Testis (tissue), 3 donors: ENCODE results near the gene ARHGEF3. TPM values are rescaled to one million over a fixed set of nuclear protein-coding genes. Genes with fewer than 3 reads are reported as not detected.
A peak's percentile ranks its signal among the peaks of the same experiment; 100 is the strongest.

Experiments used
- DNase-seq: peaks from one replicate; pipeline ENCODE4 v3.0.0-alpha.2; 2019
- H3K27ac ChIP-seq, 2 donors: fragments of 200-600 bp; sonication (generic); one replicate each; pipeline ENCODE4 v1.5.1; 2019
- H3K27me3 ChIP-seq: fragments of 200-600 bp; sonication (generic); one replicate; pipeline ENCODE4 v1.5.1; 2019
- H3K36me3 ChIP-seq: fragments of 200-600 bp; sonication (generic); one replicate; pipeline ENCODE4 v1.5.1; 2017; ENCODE audit warnings: low read depth; ENCODE audit errors: missing control alignments
- H3K4me1 ChIP-seq: fragments of 200-600 bp; sonication (generic); one replicate; pipeline ENCODE4 v1.5.1; 2019
- H3K4me3 ChIP-seq, 2 donors: fragments of 200-600 bp; sonication (generic); one replicate each; pipeline ENCODE4 v1.5.1; 2017 to 2019
- H3K9me3 ChIP-seq: fragments of 200-600 bp; sonication (generic); one replicate; pipeline ENCODE4 v1.5.1; 2017
- POLR2A ChIP-seq: fragments of 450-650 bp; IDR thresholded peaks from one replicate; pipeline ENCODE4 v1.6.1; 2017; ENCODE audit warnings: antibody characterized with exemption, mild to moderate bottlenecking, moderate library complexity
- WGBS, 2 donors: methylation state at CpG; one replicate each; pipeline ENCODE4 v1.1.5; 2018; 5-methylcytosine and 5-hydroxymethylcytosine counted together
- intact Hi-C: fragments of 100-400 bp; cut with DNase I; formaldehyde crosslinking; loops from one replicate; pipeline ENCODE4 v1.15.1; 2023; ENCODE audit warnings: low total_unique reads
- polyA plus RNA-seq: library from polyadenylated mRNA; stranded (reverse); fragments of 350-450 nt; fragmentation: Illumina TruSeq; extraction: RNeasy Lipid Tissue Mini Kit (QIAGEN cat#74804); gene quantifications from one replicate; pipeline ENCODE4 v1.2.3, GENCODE V29; 2014; ENCODE audit warnings: low read depth, low replicate concordance; ENCODE audit not compliant: insufficient read depth
- total RNA-seq, 2 donors: library from RNA; depleted of rRNA; stranded (reverse); fragments of >200 nt; gene quantifications; one replicate each; pipeline ENCODE4 v1.2.3, GENCODE V29; 2016
- TF ChIP-seq, protein P1 (sequence below), 3 experiments: fragments of 450-650 bp in 2 of 3; fragments of 200-600 bp in 1 of 3; sonication (generic) in 1 of 3; IDR thresholded peaks; one replicate each; pipeline ENCODE4 v1.5.1; 2016 to 2019; ENCODE audit warnings: antibody characterized with exemption in 3 of 3, mild to moderate bottlenecking in 2 of 3, moderate library complexity in 1 of 3

ARHGEF3 gene
- total and polyA plus RNA-seq, 3 donors from 2014 or later = 43.1 to 72.2 (median 55.1) TPM

DNA sequence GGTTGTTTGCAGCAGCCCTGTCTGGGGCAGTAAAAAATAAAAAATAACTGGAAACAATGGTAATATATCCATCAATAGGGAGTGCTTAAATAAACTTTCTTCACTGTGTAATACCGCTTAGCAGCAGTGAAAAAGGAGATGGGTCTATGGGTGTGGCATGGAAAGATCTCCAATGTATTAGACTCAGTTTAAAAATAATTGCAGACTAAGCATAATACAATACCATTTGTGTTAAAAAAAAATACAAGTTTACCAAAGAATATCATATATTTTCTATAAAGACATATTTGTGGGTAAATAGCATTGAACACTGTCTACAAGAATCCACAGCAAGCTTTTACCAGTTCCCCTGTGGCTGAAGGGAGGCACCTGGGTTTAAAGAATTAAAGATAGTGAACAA lies 1.0 kb upstream of the ARHGEF3 start:
- no peaks in the 10 kb centered on the region for H3K36me3 ChIP-seq
- H3K27ac ChIP-seq = no peak overlapping the region
- DNase-seq = no peak
- H3K4me3 ChIP-seq = no peak overlapping the region
- WGBS, 2 donors = 89 to 94% methylated on average over 1 of the region's 1 CpG
- no peaks in the 10 kb centered on the region for H3K9me3 ChIP-seq
- H3K27me3 ChIP-seq = no peaks in the 10 kb centered on the region
- no peak for TF ChIP-seq POLR2A
- TF ChIP-seq, protein P1, sequence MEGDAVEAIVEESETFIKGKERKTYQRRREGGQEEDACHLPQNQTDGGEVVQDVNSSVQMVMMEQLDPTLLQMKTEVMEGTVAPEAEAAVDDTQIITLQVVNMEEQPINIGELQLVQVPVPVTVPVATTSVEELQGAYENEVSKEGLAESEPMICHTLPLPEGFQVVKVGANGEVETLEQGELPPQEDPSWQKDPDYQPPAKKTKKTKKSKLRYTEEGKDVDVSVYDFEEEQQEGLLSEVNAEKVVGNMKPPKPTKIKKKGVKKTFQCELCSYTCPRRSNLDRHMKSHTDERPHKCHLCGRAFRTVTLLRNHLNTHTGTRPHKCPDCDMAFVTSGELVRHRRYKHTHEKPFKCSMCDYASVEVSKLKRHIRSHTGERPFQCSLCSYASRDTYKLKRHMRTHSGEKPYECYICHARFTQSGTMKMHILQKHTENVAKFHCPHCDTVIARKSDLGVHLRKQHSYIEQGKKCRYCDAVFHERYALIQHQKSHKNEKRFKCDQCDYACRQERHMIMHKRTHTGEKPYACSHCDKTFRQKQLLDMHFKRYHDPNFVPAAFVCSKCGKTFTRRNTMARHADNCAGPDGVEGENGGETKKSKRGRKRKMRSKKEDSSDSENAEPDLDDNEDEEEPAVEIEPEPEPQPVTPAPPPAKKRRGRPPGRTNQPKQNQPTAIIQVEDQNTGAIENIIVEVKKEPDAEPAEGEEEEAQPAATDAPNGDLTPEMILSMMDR (IDR thresholded peaks at IDR 0.05) = no peak
- H3K4me1 ChIP-seq = peaks cover 5% of the 10 kb centered on the region
- intact Hi-C loops = no loop called here

DNA sequence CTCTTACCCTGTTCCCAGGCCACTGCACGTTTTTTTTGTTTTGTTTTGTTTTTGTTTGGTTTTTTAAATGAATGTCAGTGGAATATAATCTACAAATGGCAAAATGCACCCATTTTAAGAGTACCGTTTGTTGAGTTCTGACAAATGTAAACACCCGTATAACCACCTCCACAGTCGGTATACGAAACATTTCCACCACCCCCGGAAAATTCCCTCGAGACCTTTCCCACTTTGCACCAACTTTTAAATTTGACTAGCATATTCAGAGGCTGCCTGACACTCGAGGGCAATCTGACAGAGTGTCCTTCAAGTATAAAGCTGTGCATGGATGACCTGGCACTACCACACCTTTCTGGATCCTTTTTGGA lies 613 bp upstream of the ARHGEF3 start:
- intact Hi-C loops = no loop called here
- Histone ChIP-seq H3K27ac (peak overlapping the region in 1 of 2 donors; percentile 68), H3K27me3 (no peaks in the 10 kb centered on the region), H3K9me3 (no peaks in the 10 kb centered on the region), H3K4me1 (peaks cover 5% of the 10 kb centered on the region), H3K4me3 (peak overlapping the region; percentile 55 to 74), H3K36me3 (no peaks in the 10 kb centered on the region)
- WGBS, 2 donors = 28% methylated on average over 8 of the region's 8 CpGs
- no peak for DNase-seq
- no peak for TF ChIP-seq POLR2A
- TF ChIP-seq, protein P1 (IDR thresholded peaks at IDR 0.05) = no peak

DNA sequence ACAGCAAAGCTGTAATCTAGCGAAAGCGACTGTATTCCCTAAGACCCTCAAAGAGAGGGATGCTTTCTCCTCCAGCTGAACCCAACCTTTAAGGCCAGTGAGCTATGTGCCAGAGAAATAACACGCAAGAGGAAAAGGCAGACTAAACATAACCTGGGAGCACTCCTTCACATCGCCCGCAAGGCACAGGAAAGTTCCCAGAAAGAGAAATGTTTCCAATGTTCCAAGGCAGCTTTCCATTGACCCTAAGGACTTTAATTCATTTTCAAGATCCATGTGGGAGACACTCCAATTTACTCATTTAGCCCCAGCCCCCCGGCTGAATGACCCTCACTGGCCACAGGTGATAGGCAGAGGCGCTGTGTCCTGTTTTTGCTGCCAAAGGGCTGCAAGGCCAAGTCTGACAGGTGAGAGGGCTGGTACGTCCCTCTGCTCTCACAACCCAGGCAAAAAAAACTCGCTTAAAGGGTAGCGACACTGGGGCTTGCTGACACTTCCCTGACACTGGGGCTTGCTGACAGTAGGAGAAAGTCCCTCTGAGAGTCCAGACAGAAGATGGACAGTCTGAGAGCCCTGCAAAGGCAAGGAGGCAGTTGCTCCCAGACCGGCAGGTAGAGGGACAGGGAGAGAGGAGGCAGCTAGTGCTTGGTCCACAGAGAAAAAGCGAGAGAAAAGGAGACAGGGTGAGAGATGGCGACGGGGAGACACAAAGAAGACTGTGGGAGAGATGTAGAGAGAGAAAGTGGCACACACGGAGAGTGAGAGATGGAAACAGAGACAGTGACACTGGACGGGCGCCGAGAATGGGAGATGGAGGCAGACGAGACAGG lies 702 bp downstream of the ARHGEF3 start:
- TF ChIP-seq, protein P1 (IDR thresholded peaks at IDR 0.05) = no peak
- TF ChIP-seq POLR2A = no peak
- H3K4me3 ChIP-seq = peak overlapping the region; percentile 55 to 74
- H3K4me1 ChIP-seq = peaks cover 5% of the 10 kb centered on the region
- H3K9me3 ChIP-seq = no peaks in the 10 kb centered on the region
- intact Hi-C loops = loop anchor here (2.0 kb wide), 1 partner anchor 188 kb away; no protein-coding TSS in a partner anchor
- DNase-seq = peak; percentile 39
- H3K36me3 ChIP-seq = no peaks in the 10 kb centered on the region
- H3K27ac ChIP-seq = peak overlapping the region; percentile 68 to 81
- H3K27me3 ChIP-seq = no peaks in the 10 kb centered on the region
- 2% methylated on average over 16 to 19 of the region's 19 CpGs for WGBS, 2 donors

DNA sequence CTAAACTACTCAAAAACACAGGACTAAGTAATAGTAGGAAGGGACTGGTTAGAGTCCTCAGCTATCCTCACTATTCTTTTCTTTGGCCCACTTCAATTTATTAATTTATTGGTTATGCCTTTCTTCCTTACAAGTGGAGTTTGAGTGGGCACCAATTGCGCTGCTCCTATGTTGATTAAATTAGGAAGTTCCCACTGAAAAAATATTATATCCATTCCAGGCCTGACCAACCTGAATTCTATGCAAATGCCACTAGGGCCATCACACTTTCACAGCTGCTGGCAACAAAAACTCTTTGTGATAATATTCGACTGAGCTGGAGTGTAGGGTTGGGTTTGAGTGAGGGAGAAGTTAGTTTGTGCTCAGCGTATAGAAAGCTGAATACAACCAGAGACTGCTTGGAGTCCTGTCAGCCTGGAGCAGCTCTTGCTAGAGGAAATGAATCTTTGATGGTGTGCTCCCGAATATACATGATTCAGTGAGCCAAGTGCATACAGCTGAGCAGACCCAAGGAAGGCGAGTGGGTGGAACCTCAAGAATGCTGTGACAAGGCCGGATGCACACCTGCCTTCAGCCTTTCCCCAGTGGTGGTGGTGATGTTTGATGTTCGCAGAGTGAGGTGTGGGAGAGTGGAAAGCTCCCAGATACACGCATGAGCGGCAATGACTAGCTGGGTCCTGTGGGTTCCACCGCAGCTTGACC lies 1.5 kb downstream of the ARHGEF3 start:
- Histone ChIP-seq H3K36me3 (no peaks in the 10 kb centered on the region), H3K27me3 (no peaks in the 10 kb centered on the region), H3K4me3 (peak overlapping the region; percentile 55 to 74), H3K4me1 (peaks cover 5% of the 10 kb centered on the region), H3K27ac (peak overlapping the region; percentile 68 to 81), H3K9me3 (no peaks in the 10 kb centered on the region)
- WGBS, 2 donors = 12 to 15% methylated on average over 10 of the region's 10 CpGs
- intact Hi-C loops = loop anchor here (2.0 kb wide), 1 partner anchor 189 kb away; no protein-coding TSS in a partner anchor
- TF ChIP-seq POLR2A = no peak
- TF ChIP-seq, protein P1 (IDR thresholded peaks at IDR 0.05) = peak in 1 of 3 experiments; percentile 28
- DNase-seq = no peak
